Endodermal cell (in vitro differentiated cells): Measurements from ENCODE around the gene BMPR1B. TPM values are rescaled to one million over a fixed set of nuclear protein-coding genes. Genes with fewer than 3 reads are reported as not detected.

Experiments
- DNase-seq: peaks from one replicate; pipeline ENCODE4 v3.0.0-alpha.2; 2017
- H3K27ac ChIP-seq: 2 replicates; pipeline ENCODE4 v1.5.1; 2013; ENCODE audit warnings: mild to moderate bottlenecking, low read depth, low read length, moderate library complexity
- H3K27me3 ChIP-seq: 2 replicates; pipeline ENCODE4 v1.6.1; 2013; ENCODE audit warnings: mild to moderate bottlenecking, low read length, moderate library complexity; ENCODE audit not compliant: insufficient read depth, control insufficient read depth, poor library complexity, severe bottlenecking
- H3K36me3 ChIP-seq: 2 replicates; pipeline ENCODE4 v1.7.0; 2013; ENCODE audit warnings: mild to moderate bottlenecking, low read length, moderate library complexity; ENCODE audit not compliant: control insufficient read depth, insufficient read depth
- H3K4me1 ChIP-seq: one replicate; pipeline ENCODE4 v1.7.0; 2013; ENCODE audit warnings: low read length; ENCODE audit not compliant: control insufficient read depth, insufficient read depth
- H3K4me3 ChIP-seq: 2 replicates; pipeline ENCODE4 v1.5.1; 2013; ENCODE audit warnings: mild to moderate bottlenecking, low read length, moderate library complexity
- H3K9ac ChIP-seq: 2 replicates; pipeline ENCODE4 v1.6.1; 2013; ENCODE audit warnings: mild to moderate bottlenecking, low read length, moderate library complexity; ENCODE audit not compliant: poor library complexity, severe bottlenecking; ENCODE audit errors: extremely low read depth
- H3K9me3 ChIP-seq: 2 replicates; pipeline ENCODE4 v1.6.1; 2013; ENCODE audit warnings: mild to moderate bottlenecking, low read length, moderate library complexity; ENCODE audit not compliant: control insufficient read depth
- H3K27ac Mint-ChIP-seq: 2 replicates; pipeline ENCODE4 v1.8.0; 2020; ENCODE audit warnings: mixed read lengths
- H3K27me3 Mint-ChIP-seq: 2 replicates; pipeline ENCODE4 v1.8.0; 2021; ENCODE audit warnings: mild to moderate bottlenecking, mixed read lengths; ENCODE audit not compliant: insufficient read depth
- H3K36me3 Mint-ChIP-seq: 2 replicates; pipeline ENCODE4 v1.8.0; 2020; ENCODE audit warnings: low read depth, mixed read lengths
- H3K4me1 Mint-ChIP-seq: 2 replicates; pipeline ENCODE4 v1.8.0; 2020; ENCODE audit warnings: mixed read lengths
- H3K4me3 Mint-ChIP-seq: 2 replicates; pipeline ENCODE4 v1.8.0; 2020; ENCODE audit warnings: mild to moderate bottlenecking, moderate library complexity, mixed read lengths
- H3K9me3 Mint-ChIP-seq: 2 replicates; pipeline ENCODE4 v1.8.0; 2020; ENCODE audit warnings: mild to moderate bottlenecking, mixed read lengths
- CTCF ChIP-seq: fragments of 200-600 bp; sonication (generic); conservative IDR thresholded peaks from 2 replicates; pipeline ENCODE4 v1.5.0; 2021; ENCODE audit warnings: antibody characterized with exemption, mild to moderate bottlenecking
- WGBS, 2 experiments: methylation state at CpG; one replicate each; pipeline versions ENCODE4 v1.1.5 to v1.1.7; 2013; ENCODE audit warnings: missing lambda C conversion rate in 2 of 2, mixed read lengths in 1 of 2; ENCODE audit not compliant: insufficient coverage in 1 of 2, insufficient read length in 1 of 2; 5-methylcytosine and 5-hydroxymethylcytosine counted together
- total RNA-seq, 2 donors: library from RNA; stranded (reverse); fragmentation: NEBNext Ultra II Directional in 1 of 2; extraction: Animal tissue kit (Norgen Biotek cat#: 25700) in 1 of 2; gene quantifications; 2 replicates in 1 of 2; 3 replicates in 1 of 2; pipeline ENCODE4 v1.2.1, GENCODE V29; 2021

Gene BMPR1B
- total RNA-seq, 2 donors from 2014 or later: 2.8 to 3.6 TPM

GRCh38 chr4:94941706-94942105 lies 184.0 kb downstream of the BMPR1B start:
- Mint-ChIP-seq H3K27me3 (no peaks in the 10 kb centered on the region), H3K27ac (no peak overlapping the region), H3K36me3 (no peaks in the 10 kb centered on the region), H3K4me1 (peaks cover 16% of the 10 kb centered on the region), H3K4me3 (no peak overlapping the region), H3K9me3 (no peaks in the 10 kb centered on the region)
- peaks cover 8% of the 10 kb centered on the region for H3K4me1 ChIP-seq
- no peak for TF ChIP-seq CTCF
- no peak overlapping the region for H3K4me3 ChIP-seq
- H3K36me3 ChIP-seq: no peaks in the 10 kb centered on the region
- 94% methylated on average over 3 of the region's 3 CpGs; no CpG with 5 or more reads in 1 of the 2 experiments for WGBS, 2 experiments
- no peak for DNase-seq
- no peaks in the 10 kb centered on the region for H3K9me3 ChIP-seq
- no peak overlapping the region for H3K9ac ChIP-seq
- H3K27ac ChIP-seq: no peak overlapping the region
- no peaks in the 10 kb centered on the region for H3K27me3 ChIP-seq

GRCh38 chr4:94944726-94945125 lies 187.0 kb downstream of the BMPR1B start:
- Mint-ChIP-seq H3K27me3 (no peaks in the 10 kb centered on the region), H3K36me3 (peaks cover under 1% of the 10 kb centered on the region), H3K27ac (no peak overlapping the region), H3K9me3 (peaks cover 5% of the 10 kb centered on the region), H3K4me1 (peaks cover 21% of the 10 kb centered on the region), H3K4me3 (no peak overlapping the region)
- no peak overlapping the region for H3K9ac ChIP-seq
- H3K36me3 ChIP-seq: no peaks in the 10 kb centered on the region
- no peaks in the 10 kb centered on the region for H3K9me3 ChIP-seq
- H3K4me3 ChIP-seq: no peak overlapping the region
- TF ChIP-seq CTCF: no peak
- WGBS, 2 experiments: 91 to 100% methylated on average over 1 to 2 of the region's 2 CpGs
- peaks cover 11% of the 10 kb centered on the region for H3K4me1 ChIP-seq
- no peaks in the 10 kb centered on the region for H3K27me3 ChIP-seq
- no peak overlapping the region for H3K27ac ChIP-seq
- DNase-seq: no peak

GRCh38 chr4:94947681-94948108 lies 189.9 kb downstream of the BMPR1B start:
- peaks cover 5% of the 10 kb centered on the region for H3K4me1 ChIP-seq
- peak; percentile 69 for DNase-seq
- TF ChIP-seq CTCF: peak; percentile 54
- H3K4me3 ChIP-seq: peak overlapping the region; percentile 37
- Mint-ChIP-seq H3K4me1 (peaks cover 22% of the 10 kb centered on the region), H3K36me3 (peaks cover 6% of the 10 kb centered on the region), H3K9me3 (peaks cover 32% of the 10 kb centered on the region), H3K4me3 (no peak overlapping the region), H3K27me3 (peaks cover 2% of the 10 kb centered on the region), H3K27ac (peak overlapping the region; percentile 93)
- no peak overlapping the region for H3K9ac ChIP-seq
- H3K27ac ChIP-seq: peak overlapping the region; percentile 34
- WGBS, 2 experiments: 79 to 88% methylated on average over 4 of the region's 4 CpGs
- peaks cover 5% of the 10 kb centered on the region for H3K9me3 ChIP-seq
- no peaks in the 10 kb centered on the region for H3K27me3 ChIP-seq
- no peaks in the 10 kb centered on the region for H3K36me3 ChIP-seq
